Coronary artery (tissue), 2 donors: ENCODE measurements around the gene DSG3.

Experiments used
- DNase-seq: peaks from one replicate; pipeline ENCODE4 v3.0.0-alpha.2; 2017; ENCODE audit warnings: low spot score
- H3K27ac ChIP-seq, 2 donors: fragments of 200-600 bp; sonication (generic); one replicate each; pipeline ENCODE4 v1.5.1; 2016 to 2019
- H3K4me3 ChIP-seq: fragments of 200-600 bp; sonication (generic); 2 replicates; pipeline ENCODE4 v1.5.1; 2016; ENCODE audit warnings: mild to moderate bottlenecking, moderate library complexity
- CTCF ChIP-seq: fragments of 200-600 bp; sonication (generic); IDR thresholded peaks from one replicate; pipeline ENCODE4 v1.5.1; 2019; ENCODE audit warnings: antibody characterized with exemption

The DSG3 gene

GRCh38 chr18:31407649-31408048 is 39.9 kb upstream of the DSG3 start:
- no peak for DNase-seq
- Histone ChIP-seq H3K27ac (no peak overlapping the region), H3K4me3 (no peak overlapping the region)
- TF ChIP-seq CTCF, result no peak

GRCh38 chr18:31409276-31409675 is 38.3 kb upstream of the DSG3 start:
- DNase-seq, result no peak
- H3K27ac ChIP-seq, result no peak overlapping the region
- no peak overlapping the region for H3K4me3 ChIP-seq
- no peak for TF ChIP-seq CTCF

GRCh38 chr18:31410716-31411483 is 36.6 kb upstream of the DSG3 start:
- no peak overlapping the region for H3K27ac ChIP-seq
- no peak for DNase-seq
- TF ChIP-seq CTCF, result no peak
- H3K4me3 ChIP-seq, result no peak overlapping the region

- TF ChIP-seq CTCF, result no peak
- no peak for DNase-seq
- no peak overlapping the region for H3K4me3 ChIP-seq
Measured at GRCh38 chr18:31413137-31413536, 34.4 kb upstream of the DSG3 start.

GRCh38 chr18:31417850-31418249 is 29.7 kb upstream of the DSG3 start:
- Histone ChIP-seq H3K27ac (no peak overlapping the region), H3K4me3 (no peak overlapping the region)
- no peak for TF ChIP-seq CTCF
- no peak for DNase-seq

More at GRCh38 chr18:31413137-31413536, 34.4 kb upstream of the DSG3 start:
- no peak overlapping the region for H3K27ac ChIP-seq

GRCh38 chr18:31419457-31419932 is 28.0 kb upstream of the DSG3 start:
- Histone ChIP-seq H3K27ac (no peak overlapping the region), H3K4me3 (no peak overlapping the region)
- TF ChIP-seq CTCF, result no peak
- no peak for DNase-seq

GRCh38 chr18:31420032-31420431 is 27.5 kb upstream of the DSG3 start:
- H3K4me3 ChIP-seq, result no peak overlapping the region
- no peak overlapping the region for H3K27ac ChIP-seq
- DNase-seq, result no peak
- TF ChIP-seq CTCF, result no peak
